Measurements from ENCODE around the gene KIRREL3. TPM values are rescaled to one million over a fixed set of nuclear protein-coding genes. Genes with fewer than 3 reads are reported as not detected.

Gene KIRREL3
- total and polyA plus RNA-seq, 2 of the 4 experiments (the other 2 are of a cell fraction) = 10.9 to 15.9 TPM

DNA sequence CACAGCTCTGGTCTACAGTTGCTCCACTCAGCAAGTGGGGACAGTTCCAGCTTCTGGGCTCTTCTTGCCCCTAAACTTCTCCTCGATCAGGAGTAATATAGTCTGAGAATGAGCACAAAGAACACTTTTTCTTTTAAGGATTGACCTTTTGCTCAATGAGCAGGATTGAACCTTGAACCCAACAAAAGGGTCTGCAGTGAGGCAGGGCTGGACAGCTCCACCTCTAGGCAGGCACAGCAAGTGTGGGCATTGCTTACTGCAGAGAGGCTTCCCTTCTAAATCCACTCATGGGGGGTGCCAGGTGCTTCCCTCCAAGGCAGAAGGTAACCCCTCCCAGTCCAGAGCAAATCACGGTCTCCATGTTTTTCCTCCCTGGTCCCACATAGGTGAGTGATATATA lies 365.6 kb downstream of the KIRREL3 start:
- CTCF ChIA-PET = no interaction called here
- TF ChIP-seq POLR2A (IDR thresholded peaks at IDR 0.05; ENCODE audit: low read depth, low read length) = no peak
- no peak for TF ChIP-seq RCOR1 (IDR thresholded peaks at IDR 0.05; ENCODE audit: insufficient replicate concordance, low read length)
- no TSS peak for BruUV-seq (replicated peaks)
- Histone ChIP-seq H3K23ac (ENCODE audit: low read depth, low read length) (no peak overlapping the region), H4K20me1 (ENCODE audit: insufficient read depth, low read length) (no peaks in the 10 kb centered on the region), H3K79me1 (ENCODE audit: low read depth in 1 of 2, low read length in 2 of 2) (peaks cover 0 to 6% of the 10 kb centered on the region in 2 experiments; a peak in 2 of 4 replicates), H3K4me2 (ENCODE audit: low read depth, low read length) (no peak overlapping the region), H2BK20ac (ENCODE audit: low read depth, low read length) (no peak overlapping the region), H3K27ac (ENCODE audit: insufficient read depth, low read length) (no peak overlapping the region), H3K9me1 (ENCODE audit: insufficient read depth, low read length) (peaks cover 21% of the 10 kb centered on the region), H2BK5ac (ENCODE audit: low read depth, low read length, poor library complexity, severe bottlenecking) (no peak overlapping the region), H3K14ac (replicated peaks; ENCODE audit: low read depth, low read length) (no peak overlapping the region), H4K5ac (ENCODE audit: low read depth, low read length) (no peak overlapping the region), H2AK9ac (replicated peaks; ENCODE audit: low read depth, low read length, poor library complexity) (no peak overlapping the region), H3K56ac (ENCODE audit: extremely low read depth, insufficient read depth, low read length) (no peak overlapping the region), H3K4me1 (ENCODE audit: control insufficient read depth, insufficient read depth, low read length) (peaks cover 17% of the 10 kb centered on the region), H2BK15ac (ENCODE audit: low read depth, low read length) (no peak overlapping the region), H4K8ac (ENCODE audit: low read depth in 2 of 2, low read length in 2 of 2) (no peak overlapping the region), H3K9ac (ENCODE audit: low read depth, low read length) (no peak overlapping the region), H4K91ac (ENCODE audit: insufficient read depth, low read depth, low read length) (no peak overlapping the region), H2AK5ac (ENCODE audit: low read depth, low read length) (no peak overlapping the region), H2BK120ac (ENCODE audit: low read depth, low read length) (no peak overlapping the region), H3K18ac (ENCODE audit: low read depth, low read length) (no peak overlapping the region), H3K9me3 (ENCODE audit: control insufficient read depth, insufficient read depth, low read length) (no peaks in the 10 kb centered on the region), H3K27me3 (ENCODE audit: control insufficient read depth, insufficient read depth, low read length) (no peaks in the 10 kb centered on the region), H3K36me3 (ENCODE audit: control insufficient read depth, insufficient read depth, low read length) (no peaks in the 10 kb centered on the region), H2AFZ (replicated peaks; ENCODE audit: low read length, poor library complexity) (no peak overlapping the region), H3K4me3 (ENCODE audit: insufficient read depth, low read depth, low read length) (no peak overlapping the region), H3K4ac (ENCODE audit: low read depth, low read length) (no peak overlapping the region)
- POLR2A ChIA-PET (ENCODE audit: unreplicated experiment) = no interaction called here
- whole genome bisulfite sequencing, 2 experiments (ENCODE audit: extremely low coverage in 2 of 2, insufficient read length in 1 of 2) = no CpG with 5 or more reads among the region's 2 CpGs
- no peak for DNase-seq
- ATAC-seq (ENCODE audit: low read depth) = no peak
- in situ Hi-C loops (cut with MboI; ENCODE audit: low sequenced_read_pairs) = no loop called here
- dilution Hi-C loops (cut with HindIII; ENCODE audit: low sequenced_read_pairs, unreplicated experiment) = no loop called here
- intact Hi-C loops (cut with micrococcal nuclease) = no loop called here

Measured in IMR-90 (cell line).